ENCODE measurements around the gene XIRP1. TPM values are rescaled to one million over a fixed set of nuclear protein-coding genes. Genes with fewer than 3 reads are reported as not detected.

XIRP1 gene
- total RNA-seq, 4 donors from 2014 or later, result 0.40 to 6.0 TPM; not detected in 2

DNA sequence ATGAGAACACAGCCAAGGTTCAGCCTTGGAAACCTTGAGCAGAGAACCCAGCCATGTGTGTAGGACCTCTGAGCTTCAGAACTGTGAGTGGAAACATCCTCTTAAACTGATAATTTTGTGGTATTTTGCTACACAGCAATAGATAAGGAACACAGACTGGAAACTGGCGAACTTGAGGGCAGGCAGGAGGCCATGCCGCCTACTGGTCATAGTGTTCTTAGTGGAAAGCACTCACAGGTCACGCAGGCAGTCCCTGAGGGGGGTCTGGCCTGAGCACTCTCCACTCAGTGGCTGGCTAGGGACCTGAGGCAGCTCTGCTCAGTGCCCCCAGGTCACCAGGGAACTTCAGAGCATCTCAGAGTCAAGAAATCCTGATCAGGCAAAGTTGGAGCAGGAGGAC, 9.7 kb upstream of the XIRP1 start:
- 92% methylated on average over 3 of the region's 3 CpGs; no CpG with 5 or more reads in 1 of the 2 donors for WGBS, 2 donors (ENCODE audit: low coverage in 1 of 2)
- Histone ChIP-seq H3K27me3 (no peaks in the 10 kb centered on the region), H3K27ac (no peak overlapping the region), H3K4me3 (no peak overlapping the region), H3K4me1 (no peaks in the 10 kb centered on the region), H3K9me3 (no peaks in the 10 kb centered on the region), H3K36me3 (no peaks in the 10 kb centered on the region)
- in situ Hi-C loops (cut with MboI; ENCODE audit: low pct_ligation_motif_present in 1 of 4, low pct_unique_long_range_greater_than_20kb in 1 of 4, low sequenced_read_pairs in 3 of 4) (loop anchor here in 2 of 4 donors (5.0 to 25.0 kb wide), 2 partner anchors 80 to 185 kb away; partner anchors contain the start of genes CX3CR1 (in 1 of the 2) and SLC25A38 (in 1 of the 2)), intact Hi-C loops (cut with DNase I; ENCODE audit: low total_unique reads) (loop anchor here (5.0 kb wide), 1 partner anchor 1100 kb away; no protein-coding TSS in a partner anchor)
- TF ChIP-seq, protein P1, sequence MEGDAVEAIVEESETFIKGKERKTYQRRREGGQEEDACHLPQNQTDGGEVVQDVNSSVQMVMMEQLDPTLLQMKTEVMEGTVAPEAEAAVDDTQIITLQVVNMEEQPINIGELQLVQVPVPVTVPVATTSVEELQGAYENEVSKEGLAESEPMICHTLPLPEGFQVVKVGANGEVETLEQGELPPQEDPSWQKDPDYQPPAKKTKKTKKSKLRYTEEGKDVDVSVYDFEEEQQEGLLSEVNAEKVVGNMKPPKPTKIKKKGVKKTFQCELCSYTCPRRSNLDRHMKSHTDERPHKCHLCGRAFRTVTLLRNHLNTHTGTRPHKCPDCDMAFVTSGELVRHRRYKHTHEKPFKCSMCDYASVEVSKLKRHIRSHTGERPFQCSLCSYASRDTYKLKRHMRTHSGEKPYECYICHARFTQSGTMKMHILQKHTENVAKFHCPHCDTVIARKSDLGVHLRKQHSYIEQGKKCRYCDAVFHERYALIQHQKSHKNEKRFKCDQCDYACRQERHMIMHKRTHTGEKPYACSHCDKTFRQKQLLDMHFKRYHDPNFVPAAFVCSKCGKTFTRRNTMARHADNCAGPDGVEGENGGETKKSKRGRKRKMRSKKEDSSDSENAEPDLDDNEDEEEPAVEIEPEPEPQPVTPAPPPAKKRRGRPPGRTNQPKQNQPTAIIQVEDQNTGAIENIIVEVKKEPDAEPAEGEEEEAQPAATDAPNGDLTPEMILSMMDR (IDR thresholded peaks at IDR 0.05), result no peak
- no peak for DNase-seq

GRCh38 chr3:39196671-39197356, 4.4 kb upstream of the XIRP1 start:
- intact Hi-C loops (cut with DNase I; ENCODE audit: low total_unique reads) (no loop called here), in situ Hi-C loops (cut with MboI; ENCODE audit: low pct_ligation_motif_present in 1 of 4, low pct_unique_long_range_greater_than_20kb in 1 of 4, low sequenced_read_pairs in 3 of 4) (loop anchor here in 3 of 4 donors (25.0 kb wide), 2 partner anchors 90 to 190 kb away; partner anchors contain the start of genes SLC25A38 (in 3 of the 3) and CX3CR1 (in 1 of the 3))
- Histone ChIP-seq H3K4me3 (no peak overlapping the region), H3K27me3 (no peaks in the 10 kb centered on the region), H3K4me1 (peaks cover 0 to 3% (median 0%) of the 10 kb centered on the region in 4 donors), H3K9me3 (no peaks in the 10 kb centered on the region), H3K36me3 (no peaks in the 10 kb centered on the region), H3K27ac (no peak overlapping the region)
- DNase-seq, result no peak
- no peak for TF ChIP-seq EP300 (IDR thresholded peaks at IDR 0.05; ENCODE audit: low read depth)
- 45 to 72% methylated on average over 2 to 6 of the region's 6 CpGs for WGBS, 2 donors (ENCODE audit: low coverage in 1 of 2)

DNA sequence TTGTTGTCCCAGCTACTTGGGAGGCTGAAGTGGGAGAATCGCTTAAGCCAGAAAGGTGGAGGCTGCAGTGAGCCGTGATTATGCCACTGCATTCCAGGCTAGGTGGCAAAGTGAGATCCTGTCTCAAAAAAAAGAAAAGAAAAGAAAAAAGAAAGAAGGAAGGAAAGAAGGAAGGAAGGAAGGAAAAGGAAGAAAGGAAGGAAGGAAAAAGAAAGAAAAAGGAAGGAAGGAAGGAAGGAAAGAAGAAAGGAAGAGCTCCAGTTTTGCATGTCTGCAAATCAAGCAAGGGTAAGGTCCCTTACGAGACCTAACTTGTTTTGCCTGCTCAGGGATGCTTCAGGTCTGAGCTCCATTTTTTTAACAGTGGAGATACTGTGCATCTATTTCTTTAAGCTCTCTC, 3.6 kb upstream of the XIRP1 start:
- no peak for DNase-seq
- H3K36me3 ChIP-seq, result no peaks in the 10 kb centered on the region
- WGBS, 2 donors (ENCODE audit: low coverage in 1 of 2), result 67 to 89% methylated on average over 1 to 3 of the region's 3 CpGs
- H3K4me1 ChIP-seq, result peaks cover 0 to 3% (median 0%) of the 10 kb centered on the region in 4 donors
- intact Hi-C loops (cut with DNase I; ENCODE audit: low total_unique reads) (no loop called here), in situ Hi-C loops (cut with MboI; ENCODE audit: low pct_ligation_motif_present in 1 of 4, low pct_unique_long_range_greater_than_20kb in 1 of 4, low sequenced_read_pairs in 3 of 4) (loop anchor here in 3 of 4 donors (25.0 kb wide), 2 partner anchors 91 to 191 kb away; partner anchors contain the start of genes SLC25A38 (in 3 of the 3) and CX3CR1 (in 1 of the 3))
- no peak overlapping the region for H3K4me3 ChIP-seq
- no peak for TF ChIP-seq EP300 (IDR thresholded peaks at IDR 0.05; ENCODE audit: low read depth)
- no peak for TF ChIP-seq POLR2AphosphoS5 (IDR thresholded peaks at IDR 0.05)
- TF ChIP-seq POLR2A (IDR thresholded peaks at IDR 0.05), result no peak
- TF ChIP-seq, protein P1 (IDR thresholded peaks at IDR 0.05), result no peak
- H3K9me3 ChIP-seq, result no peaks in the 10 kb centered on the region
- no peak overlapping the region for H3K27ac ChIP-seq
- no peaks in the 10 kb centered on the region for H3K27me3 ChIP-seq

GRCh38 chr3:39193391-39193790, 996 bp upstream of the XIRP1 start:
- no peaks in the 10 kb centered on the region for H3K36me3 ChIP-seq
- no peaks in the 10 kb centered on the region for H3K9me3 ChIP-seq
- in situ Hi-C loops (cut with MboI; ENCODE audit: low pct_ligation_motif_present in 1 of 4, low pct_unique_long_range_greater_than_20kb in 1 of 4, low sequenced_read_pairs in 3 of 4), result loop anchor here (5.0 to 25.0 kb wide), 3 partner anchors 94 to 194 kb away; partner anchors contain the start of genes SLC25A38 (in 3 of the 4) and CX3CR1 (in 1 of the 4)
- no peak overlapping the region for H3K4me3 ChIP-seq
- 85% methylated on average over 7 of the region's 7 CpGs; no CpG with 5 or more reads in 1 of the 2 donors for WGBS, 2 donors (ENCODE audit: low coverage in 1 of 2)
- H3K27me3 ChIP-seq, result no peaks in the 10 kb centered on the region
- H3K4me1 ChIP-seq, result peaks cover 0 to 3% (median 0%) of the 10 kb centered on the region in 4 donors
- intact Hi-C loops (cut with DNase I; ENCODE audit: low total_unique reads), result loop anchor here (5.0 kb wide), 1 partner anchor 94 kb away; no protein-coding TSS in a partner anchor
- no peak overlapping the region for H3K27ac ChIP-seq
- no peak for DNase-seq
- TF ChIP-seq POLR2AphosphoS5 (IDR thresholded peaks at IDR 0.05), result no peak
- TF ChIP-seq, protein P1 (IDR thresholded peaks at IDR 0.05), result no peak
- TF ChIP-seq EP300 (IDR thresholded peaks at IDR 0.05; ENCODE audit: low read depth), result no peak
- no peak for TF ChIP-seq POLR2A (IDR thresholded peaks at IDR 0.05)
